Tracheal epithelial cell (primary cell): ENCODE results near the gene IL12RB1. TPM values are rescaled to one million over a fixed set of nuclear protein-coding genes. Genes with fewer than 3 reads are reported as not detected.

Experiments used
- total RNA-seq: library from RNA; depleted of rRNA; stranded (reverse); fragments of >200 nt; gene quantifications from 2 replicates; pipeline ENCODE4 v1.2.1, GENCODE V29; 2014

IL12RB1 gene
- total RNA-seq = under 0.01 TPM in 1 of 2 replicates, not detected in the other

GRCh38 chr19:18086590-18087138 is at the start of gene IL12RB1:
Gene IL12RB1 (minus strand): TSS chr19:18086934. CDS start chr19:18086823, 111 bp downstream.

GRCh38 chr19:18097217-18097992 is 10.7 kb upstream of the IL12RB1 start, which contains the start of gene MAST3:
Gene MAST3 (plus strand): TSS chr19:18097778. CDS start chr19:18097793, 15 bp downstream.

Other genes with a start within 250 kb of the IL12RB1 start
- 0.43 and 1.4 TPM in 2 replicates for gene JAK3, start 239.0 kb downstream of the IL12RB1 start, total RNA-seq
- gene RPL18A, start 227.0 kb downstream of the IL12RB1 start, total RNA-seq = 1,385 and 2,595 TPM in 2 replicates
- 0.21 and 0.24 TPM in 2 replicates for gene SLC5A5, start 215.0 kb downstream of the IL12RB1 start, total RNA-seq
- 19.6 and 25.5 TPM in 2 replicates for gene CCDC124, start 153.9 kb downstream of the IL12RB1 start, total RNA-seq
- not detected in 2 replicates for gene KCNN1, start 119.8 kb downstream of the IL12RB1 start, total RNA-seq
- gene ARRDC2, start 78.8 kb downstream of the IL12RB1 start, total RNA-seq = 6.6 and 12.8 TPM in 2 replicates
- gene MAST3, start 10.8 kb upstream of the IL12RB1 start, total RNA-seq = 1.1 and 1.2 TPM in 2 replicates
- 13.3 and 23.4 TPM in 2 replicates for gene PIK3R2, start 66.2 kb upstream of the IL12RB1 start, total RNA-seq
- gene IFI30, start 86.9 kb upstream of the IL12RB1 start, total RNA-seq = 24.5 and 39.5 TPM in 2 replicates
- 11.1 and 23.0 TPM in 2 replicates for gene MPV17L2, start 106.3 kb upstream of the IL12RB1 start, total RNA-seq
- gene RAB3A, start 117.1 kb upstream of the IL12RB1 start, total RNA-seq = 0.43 TPM in 1 of 2 replicates, not detected in the other
- gene PDE4C, start 139.5 kb upstream of the IL12RB1 start, total RNA-seq = 0.43 TPM in 1 of 2 replicates, not detected in the other
- gene IQCN, start 187.5 kb upstream of the IL12RB1 start, total RNA-seq = under 0.01 TPM in 1 of 2 replicates, not detected in the other
- 179 and 199 TPM in 2 replicates for gene JUND, start 194.7 kb upstream of the IL12RB1 start, total RNA-seq
- gene LSM4, start 236.1 kb upstream of the IL12RB1 start, total RNA-seq = 178 and 217 TPM in 2 replicates